Esophagus muscularis mucosa (tissue), 4 donors: ENCODE data around the gene S100A6.

Source experiments
- CTCF ChIP-seq, 3 experiments: fragments of 200-600 bp in 2 of 3; fragments of 450-650 bp in 1 of 3; sonication (generic) in 2 of 3; IDR thresholded peaks; one replicate each; pipeline ENCODE4 v1.5.1; 2017 to 2019; ENCODE audit warnings: antibody characterized with exemption in 3 of 3, mild to moderate bottlenecking in 2 of 3, moderate library complexity in 1 of 3
- EP300 ChIP-seq: sonication (generic); formaldehyde crosslinking; IDR thresholded peaks from one replicate; pipeline ENCODE4 v1.6.1; 2017; ENCODE audit warnings: antibody characterized with exemption
- POLR2A ChIP-seq: fragments of 450-650 bp; IDR thresholded peaks from one replicate; pipeline ENCODE4 v1.6.1; 2017; ENCODE audit warnings: antibody characterized with exemption, moderate library complexity, mild to moderate bottlenecking, low read depth
- POLR2AphosphoS5 ChIP-seq, 2 donors: sonication (generic); formaldehyde crosslinking; IDR thresholded peaks; one replicate each; pipeline ENCODE4 v1.6.1; 2017; ENCODE audit warnings: antibody characterized with exemption in 2 of 2

- no peak for TF ChIP-seq CTCF (IDR thresholded peaks at IDR 0.05)
- no peak for TF ChIP-seq POLR2A
- no peak for TF ChIP-seq EP300
- no peak for TF ChIP-seq POLR2AphosphoS5 (IDR thresholded peaks at IDR 0.05)
Measured at GRCh38 chr1:153532181-153532580, 3.6 kb downstream of the S100A6 start.
